ENCODE data around the gene SUN1.
"Not testable (repeated sequence)": the region's sequence is repeated elsewhere in the genome, so short reads cannot be mapped to it uniquely, and the experiment has no call there.

The SUN1 gene

GRCh38 chr7:859359-860030 is 27.2 kb downstream of the SUN1 start:
- no peak for DNase-seq

- DNase-seq = no peak
Observed at GRCh38 chr7:860149-860548, 27.9 kb downstream of the SUN1 start.

GRCh38 chr7:861222-861621 is 28.9 kb downstream of the SUN1 start:
- no peak for DNase-seq

- no peak for DNase-seq
Observed at GRCh38 chr7:862157-862556, 29.9 kb downstream of the SUN1 start.

- no peak for DNase-seq
Observed at GRCh38 chr7:863106-863505, 30.8 kb downstream of the SUN1 start.

- no peak for DNase-seq
Observed at GRCh38 chr7:865921-866320, 33.6 kb downstream of the SUN1 start.

- DNase-seq = no peak
Observed at GRCh38 chr7:867001-867405, 34.7 kb downstream of the SUN1 start.

GRCh38 chr7:867406-868188 is 35.3 kb downstream of the SUN1 start:
- no peak for DNase-seq

- no peak for DNase-seq
Observed at GRCh38 chr7:868189-868486, 35.9 kb downstream of the SUN1 start.

GRCh38 chr7:869348-869747 is 37.1 kb downstream of the SUN1 start:
- no peak for DNase-seq

GRCh38 chr7:871900-872537 is 39.7 kb downstream of the SUN1 start:
- no peak for DNase-seq

GRCh38 chr7:872685-873084 is 40.4 kb downstream of the SUN1 start:
- DNase-seq = not testable (repeated sequence)

GRCh38 chr7:873367-874002 is 41.2 kb downstream of the SUN1 start:
- peak; percentile 49 for DNase-seq

GRCh38 chr7:874031-874749 is 41.9 kb downstream of the SUN1 start:
- no peak for DNase-seq

- no peak for DNase-seq
Observed at GRCh38 chr7:875051-875450, 42.8 kb downstream of the SUN1 start.

- no peak for DNase-seq
Observed at GRCh38 chr7:875476-876076, 43.3 kb downstream of the SUN1 start.

- peak; percentile 92 for DNase-seq
Observed at GRCh38 chr7:876077-876971, 44.0 kb downstream of the SUN1 start, which contains the start of gene GET4. TSS of gene GET4 (plus strand) at chr7:876554. CDS start at chr7:876646, 92 bp downstream.

GRCh38 chr7:876972-877311 is 44.7 kb downstream of the SUN1 start:
- DNase-seq = no peak

GRCh38 chr7:877312-878232 is 45.3 kb downstream of the SUN1 start:
- DNase-seq = no peak

GRCh38 chr7:879093-879492 is 46.8 kb downstream of the SUN1 start:
- no peak for DNase-seq

Measured in amniotic stem cell (primary cell).